GM12878 (cell line): ENCODE measurements around the gene SLC24A3. TPM values are rescaled to one million over a fixed set of nuclear protein-coding genes. Genes with fewer than 3 reads are reported as not detected.

Source experiments
- ATAC-seq: fragments of 200-7000 bp; cut with Tn5 transposase; 3 replicates; pipeline ENCODE4 v1.9.1; 2020; ENCODE audit warnings: mild to moderate bottlenecking, moderate library complexity
- BruUV-seq: library from RNA; stranded (reverse); fragments of 400-500 nt; replicated peaks from 2 replicates; lab custom pipeline; 2021; lab: Mats Ljungman, UMichigan
- CTCF ChIA-PET: fragments of 300-600 bp; sonication (Branson Sonifier 250); formaldehyde crosslinking; extraction: SDS; loops from one replicate; lab custom pipeline; 2021; ENCODE audit warnings: inconsistent platforms; lab: Yijun Ruan, JAX
- POLR2A ChIA-PET: fragments of 350-600 bp; formaldehyde crosslinking; extraction: SDS; loops from one replicate; lab custom pipeline; 2021; ENCODE audit warnings: inconsistent platforms; lab: Charles Lee
- RAD21 ChIA-PET: fragments of 300-600 bp; sonication (Branson Sonifier 250); formaldehyde crosslinking; loops from one replicate; lab custom pipeline; 2023; ENCODE audit warnings: antibody characterized with exemption; ENCODE audit not compliant: unreplicated experiment; lab: Charles Lee
- SMC1A ChIA-PET: fragments of 300-600 bp; sonication (Branson Sonifier 250); formaldehyde crosslinking; loops from one replicate; lab custom pipeline; 2023; ENCODE audit not compliant: unreplicated experiment, uncharacterized antibody; lab: Charles Lee
- DNase-seq: peaks from one replicate; pipeline ENCODE4 v3.0.0-alpha.2; 2011; ENCODE audit warnings: low read depth, low spot score
- FAIRE-seq: peaks from 3 replicates; lab custom pipeline; 2011; peaks lifted over from hg19 to GRCh38; lab: Jason Lieb, UNC
- H2AFZ ChIP-seq: 2 replicates; pipeline ENCODE4 v1.6.0; 2011; ENCODE audit warnings: low read depth, low read length, control low read depth; ENCODE audit not compliant: control insufficient read depth
- H3K27ac ChIP-seq: 2 replicates; pipeline ENCODE4 v1.5.1; 2011; ENCODE audit warnings: control low read depth; ENCODE audit not compliant: control insufficient read depth, insufficient read depth
- H3K27me3 ChIP-seq, 2 experiments: replicated peaks in 1 of 2; 2 replicates each; pipeline versions ENCODE4 v1.6.0 to v1.6.1; 2011; ENCODE audit warnings: low read length in 1 of 2; ENCODE audit not compliant: control insufficient read depth in 2 of 2, insufficient read depth in 2 of 2
- H3K36me3 ChIP-seq, 2 experiments: 2 replicates each; pipeline ENCODE4 v1.5.1; 2011; ENCODE audit warnings: low read length in 1 of 2; ENCODE audit not compliant: control insufficient read depth in 2 of 2, insufficient read depth in 2 of 2
- H3K4me1 ChIP-seq: 2 replicates; pipeline ENCODE4 v1.6.1; 2011; ENCODE audit warnings: mild to moderate bottlenecking, low read length, moderate library complexity, mixed read lengths; ENCODE audit not compliant: control insufficient read depth, insufficient read depth
- H3K4me2 ChIP-seq: 2 replicates; pipeline ENCODE4 v1.6.0; 2011; ENCODE audit warnings: control low read depth; ENCODE audit not compliant: control insufficient read depth, insufficient read depth
- H3K4me3 ChIP-seq: fragments of 200-600 bp; sonication (generic); 2 replicates; pipeline ENCODE4 v1.5.1; 2016
- H3K79me2 ChIP-seq: 2 replicates; pipeline ENCODE4 v1.6.0; 2011; ENCODE audit warnings: low read length; ENCODE audit not compliant: control insufficient read depth, insufficient read depth
- H3K9ac ChIP-seq: 2 replicates; pipeline ENCODE4 v1.8.0; 2011; ENCODE audit warnings: low read length, control low read depth, mixed read lengths; ENCODE audit not compliant: control insufficient read depth, insufficient read depth
- H3K9me3 ChIP-seq: replicated peaks from 3 replicates; pipeline ENCODE4 v1.5.1; 2011; ENCODE audit warnings: mild to moderate bottlenecking, low read length; ENCODE audit not compliant: control insufficient read depth, insufficient read depth
- H4K20me1 ChIP-seq: 2 replicates; pipeline ENCODE4 v1.6.0; 2011; ENCODE audit not compliant: control insufficient read depth, insufficient read depth
- CBX3 ChIP-seq: fragments of 200-600 bp; sonication (generic); IDR thresholded peaks from 2 replicates; pipeline ENCODE4 v1.6.1; 2016; ENCODE audit warnings: low read depth, borderline replicate concordance
- CREM ChIP-seq: IDR thresholded peaks from 2 replicates; pipeline ENCODE4 v1.6.1; 2014; ENCODE audit warnings: antibody characterized with exemption, low read depth
- EP300 ChIP-seq, 2 experiments: fragments of 150-350 bp in 1 of 2; IDR thresholded peaks; 2 replicates each; pipeline ENCODE4 v1.6.1; 2011 to 2012; ENCODE audit warnings: low read depth in 2 of 2, low read length in 2 of 2, borderline replicate concordance in 1 of 2, improper control_type of control experiment in 1 of 2, inconsistent platforms in 1 of 2; ENCODE audit not compliant: control insufficient read depth in 1 of 2
- FOXM1 ChIP-seq: IDR thresholded peaks from 2 replicates; pipeline ENCODE4 v1.6.1; 2012; ENCODE audit warnings: low read depth, mild to moderate bottlenecking, inconsistent platforms, low read length, moderate library complexity
- HCFC1 ChIP-seq: fragments of 150-350 bp; IDR thresholded peaks from 2 replicates; pipeline ENCODE4 v1.6.1; 2014; ENCODE audit warnings: low read length
- HDAC2 ChIP-seq: fragments of 200-600 bp; sonication (generic); IDR thresholded peaks from 2 replicates; pipeline ENCODE4 v1.6.1; 2017
- NBN ChIP-seq: fragments of 450-650 bp; IDR thresholded peaks from 2 replicates; pipeline ENCODE4 v1.6.1; 2016
- POU2F2 ChIP-seq: IDR thresholded peaks from 3 replicates; pipeline ENCODE4 v1.6.1; 2011; ENCODE audit warnings: low read depth, mild to moderate bottlenecking, low read length, borderline replicate concordance
- TCF12 ChIP-seq: IDR thresholded peaks from 2 replicates; pipeline ENCODE4 v1.6.1; 2011; ENCODE audit warnings: low read depth, mild to moderate bottlenecking, low read length
- ZNF217 ChIP-seq: fragments of 450-650 bp; IDR thresholded peaks from 2 replicates; pipeline ENCODE4 v1.6.1; 2017; ENCODE audit warnings: antibody characterized with exemption, mild to moderate bottlenecking
- ZNF24 ChIP-seq: fragments of 450-650 bp; IDR thresholded peaks from 2 replicates; pipeline ENCODE4 v1.6.1; 2017; ENCODE audit warnings: antibody characterized with exemption, mild to moderate bottlenecking
- ZNF274 ChIP-seq: IDR thresholded peaks from one replicate; pipeline ENCODE4 v1.8.0; 2011; ENCODE audit not compliant: insufficient read length, insufficient read depth
- ZZZ3 ChIP-seq: IDR thresholded peaks from 2 replicates; pipeline ENCODE4 v1.6.1; 2011; ENCODE audit warnings: low read depth; ENCODE audit not compliant: control insufficient read depth, insufficient read length
- WGBS: methylation state at CpG from one replicate; pipeline ENCODE4 v1.1.6; 2016; ENCODE audit warnings: low lambda C conversion rate; ENCODE audit not compliant: insufficient replicate concordance, insufficient coverage; ENCODE audit errors: missing lambda C conversion rate; 5-methylcytosine and 5-hydroxymethylcytosine counted together
- in situ Hi-C: fragments of 300-500 bp; cut with MboI; formaldehyde crosslinking; loops from 9 replicates; pipeline ENCODE4 v1.14.3; 2018; ENCODE audit warnings: mixed read lengths
- intact Hi-C: fragments of 100-400 bp; cut with micrococcal nuclease; formaldehyde crosslinking; loops from one replicate; pipeline ENCODE4 v1.14.2; 2022; ENCODE audit not compliant: unreplicated experiment
- polyA plus RNA-seq, 11 experiments: library from polyadenylated mRNA; depleted of rRNA in 4 of 11; unstranded in 6 of 11; stranded (reverse) in 5 of 11; fragments of >200 nt; fragmentation: Nextera tagmentation in 4 of 11; fragmentation: Illumina TruSeq in 1 of 11; extraction: Ambion mirVana in 4 of 11; extraction: Trizol in 1 of 11; gene quantifications; 1 replicate in 1 of 11; 2 replicates in 10 of 11; pipeline versions ENCODE4 v1.2.1 to v1.2.3, GENCODE V29; 2011 to 2016; ENCODE audit warnings: inconsistent platforms in 2 of 11, missing spikeins in 2 of 11, low read depth in 1 of 11
- total RNA-seq, 4 experiments: library from RNA; depleted of rRNA in 3 of 4; stranded (reverse); fragments of >200 nt in 3 of 4; fragmentation: Illumina TruSeq in 1 of 4; extraction: Trizol in 1 of 4; gene quantifications; 2 replicates each; pipeline versions ENCODE4 v1.2.1 to v1.2.3, GENCODE V29; 2013 to 2021
- TF ChIP-seq, protein P1 (sequence below): fragments of 150-350 bp; IDR thresholded peaks from 2 replicates; pipeline ENCODE4 v1.6.1; 2014; ENCODE audit warnings: mild to moderate bottlenecking, low read depth, low read length
- TF ChIP-seq, protein P2 (sequence below): IDR thresholded peaks from 2 replicates; pipeline ENCODE4 v1.6.1; 2011; ENCODE audit warnings: borderline replicate concordance, low read depth, mild to moderate bottlenecking, moderate library complexity, low read length; ENCODE audit not compliant: insufficient read depth, poor library complexity, severe bottlenecking
- TF ChIP-seq, protein P3 (sequence below): fragments of 150-350 bp; IDR thresholded peaks from 2 replicates; pipeline ENCODE4 v1.6.1; 2016; ENCODE audit warnings: low read depth, low read length

SLC24A3 gene
- total and polyA plus RNA-seq, 10 of the 15 experiments (the other 5 are each of a cell fraction or from before 2014, with no cell fraction given) = 0.04 TPM; not detected in 9

DNA sequence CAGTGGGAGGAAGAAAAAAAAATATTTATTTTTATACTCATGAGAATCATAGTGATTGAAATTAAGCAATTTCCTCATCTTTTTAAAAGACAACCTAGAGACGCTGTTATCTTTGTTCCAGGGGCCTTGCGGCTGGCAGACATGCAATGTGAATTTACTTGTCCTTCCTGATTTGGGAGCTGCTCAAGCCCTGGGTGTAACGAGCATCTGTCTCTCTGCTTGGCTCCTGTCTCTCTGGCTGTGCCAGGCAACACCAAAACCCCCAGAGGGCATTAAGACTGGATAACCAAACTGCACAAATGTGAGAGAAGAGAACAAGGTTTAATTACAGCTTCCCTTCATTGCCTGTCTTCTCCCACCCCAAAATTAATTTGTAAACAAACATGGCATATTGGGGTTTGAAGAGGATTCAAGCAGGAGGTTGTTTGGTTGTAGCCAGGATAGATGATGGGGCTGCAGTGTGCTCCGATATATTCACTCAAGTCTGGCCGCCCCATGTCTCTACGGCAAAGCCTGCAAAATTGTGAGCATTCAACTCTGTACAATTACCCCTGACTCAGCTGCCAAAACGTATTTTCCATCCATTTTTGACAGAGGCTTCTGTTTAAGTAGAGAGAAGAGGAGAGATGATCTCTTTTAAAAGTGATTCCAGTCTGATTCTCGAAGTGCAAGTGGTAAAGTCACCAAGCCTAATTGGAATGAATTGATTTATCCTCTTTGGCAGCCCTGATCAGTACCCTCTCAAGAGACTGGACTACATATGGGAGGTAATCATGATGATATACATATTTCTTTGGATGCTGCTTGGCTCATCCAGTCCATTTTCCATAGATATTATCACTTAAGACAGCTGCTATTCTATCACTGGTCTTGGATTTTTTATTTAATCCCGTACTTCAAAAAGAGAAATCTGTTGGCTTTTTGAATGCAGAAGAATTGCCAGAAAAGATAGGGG lies 170.2 kb downstream of the SLC24A3 start:
- SMC1A ChIA-PET = no interaction called here
- no peak for TF ChIP-seq NBN
- no peak for TF ChIP-seq CBX3
- TF ChIP-seq TCF12 = no peak
- TF ChIP-seq FOXM1 = no peak
- no peak for TF ChIP-seq CREM
- no peak for TF ChIP-seq POU2F2
- TF ChIP-seq EP300 (IDR thresholded peaks at IDR 0.05; ENCODE audit: borderline replicate concordance in 1 of 2, control insufficient read depth in 1 of 2, low read depth in 2 of 2, low read length in 2 of 2) = no peak
- no peak for TF ChIP-seq ZNF217
- TF ChIP-seq ZNF274 = no peak
- TF ChIP-seq ZNF24 = no peak
- TF ChIP-seq, protein P1, sequence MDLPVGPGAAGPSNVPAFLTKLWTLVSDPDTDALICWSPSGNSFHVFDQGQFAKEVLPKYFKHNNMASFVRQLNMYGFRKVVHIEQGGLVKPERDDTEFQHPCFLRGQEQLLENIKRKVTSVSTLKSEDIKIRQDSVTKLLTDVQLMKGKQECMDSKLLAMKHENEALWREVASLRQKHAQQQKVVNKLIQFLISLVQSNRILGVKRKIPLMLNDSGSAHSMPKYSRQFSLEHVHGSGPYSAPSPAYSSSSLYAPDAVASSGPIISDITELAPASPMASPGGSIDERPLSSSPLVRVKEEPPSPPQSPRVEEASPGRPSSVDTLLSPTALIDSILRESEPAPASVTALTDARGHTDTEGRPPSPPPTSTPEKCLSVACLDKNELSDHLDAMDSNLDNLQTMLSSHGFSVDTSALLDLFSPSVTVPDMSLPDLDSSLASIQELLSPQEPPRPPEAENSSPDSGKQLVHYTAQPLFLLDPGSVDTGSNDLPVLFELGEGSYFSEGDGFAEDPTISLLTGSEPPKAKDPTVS = no peak
- TF ChIP-seq HDAC2 = no peak
- TF ChIP-seq, protein P2, sequence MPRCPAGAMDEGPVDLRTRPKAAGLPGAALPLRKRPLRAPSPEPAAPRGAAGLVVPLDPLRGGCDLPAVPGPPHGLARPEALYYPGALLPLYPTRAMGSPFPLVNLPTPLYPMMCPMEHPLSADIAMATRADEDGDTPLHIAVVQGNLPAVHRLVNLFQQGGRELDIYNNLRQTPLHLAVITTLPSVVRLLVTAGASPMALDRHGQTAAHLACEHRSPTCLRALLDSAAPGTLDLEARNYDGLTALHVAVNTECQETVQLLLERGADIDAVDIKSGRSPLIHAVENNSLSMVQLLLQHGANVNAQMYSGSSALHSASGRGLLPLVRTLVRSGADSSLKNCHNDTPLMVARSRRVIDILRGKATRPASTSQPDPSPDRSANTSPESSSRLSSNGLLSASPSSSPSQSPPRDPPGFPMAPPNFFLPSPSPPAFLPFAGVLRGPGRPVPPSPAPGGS = no peak
- TF ChIP-seq, protein P3, sequence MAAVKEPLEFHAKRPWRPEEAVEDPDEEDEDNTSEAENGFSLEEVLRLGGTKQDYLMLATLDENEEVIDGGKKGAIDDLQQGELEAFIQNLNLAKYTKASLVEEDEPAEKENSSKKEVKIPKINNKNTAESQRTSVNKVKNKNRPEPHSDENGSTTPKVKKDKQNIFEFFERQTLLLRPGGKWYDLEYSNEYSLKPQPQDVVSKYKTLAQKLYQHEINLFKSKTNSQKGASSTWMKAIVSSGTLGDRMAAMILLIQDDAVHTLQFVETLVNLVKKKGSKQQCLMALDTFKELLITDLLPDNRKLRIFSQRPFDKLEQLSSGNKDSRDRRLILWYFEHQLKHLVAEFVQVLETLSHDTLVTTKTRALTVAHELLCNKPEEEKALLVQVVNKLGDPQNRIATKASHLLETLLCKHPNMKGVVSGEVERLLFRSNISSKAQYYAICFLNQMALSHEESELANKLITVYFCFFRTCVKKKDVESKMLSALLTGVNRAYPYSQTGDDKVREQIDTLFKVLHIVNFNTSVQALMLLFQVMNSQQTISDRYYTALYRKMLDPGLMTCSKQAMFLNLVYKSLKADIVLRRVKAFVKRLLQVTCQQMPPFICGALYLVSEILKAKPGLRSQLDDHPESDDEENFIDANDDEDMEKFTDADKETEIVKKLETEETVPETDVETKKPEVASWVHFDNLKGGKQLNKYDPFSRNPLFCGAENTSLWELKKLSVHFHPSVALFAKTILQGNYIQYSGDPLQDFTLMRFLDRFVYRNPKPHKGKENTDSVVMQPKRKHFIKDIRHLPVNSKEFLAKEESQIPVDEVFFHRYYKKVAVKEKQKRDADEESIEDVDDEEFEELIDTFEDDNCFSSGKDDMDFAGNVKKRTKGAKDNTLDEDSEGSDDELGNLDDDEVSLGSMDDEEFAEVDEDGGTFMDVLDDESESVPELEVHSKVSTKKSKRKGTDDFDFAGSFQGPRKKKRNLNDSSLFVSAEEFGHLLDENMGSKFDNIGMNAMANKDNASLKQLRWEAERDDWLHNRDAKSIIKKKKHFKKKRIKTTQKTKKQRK = no peak
- no peak for TF ChIP-seq HCFC1
- no peak for TF ChIP-seq ZZZ3

More for the DNA sequence above, 170.2 kb downstream of the SLC24A3 start:
- no TSS peak for BruUV-seq
- no peak for DNase-seq
- Histone ChIP-seq H3K79me2 (no peaks in the 10 kb centered on the region), H4K20me1 (no peaks in the 10 kb centered on the region), H3K4me2 (no peak overlapping the region), H3K27me3 (no peaks in the 10 kb centered on the region; a peak in 1 of 4 replicates), H3K4me3 (no peak overlapping the region), H3K27ac (no peak overlapping the region), H3K36me3 (no peaks in the 10 kb centered on the region), H3K4me1 (no peaks in the 10 kb centered on the region), H3K9ac (no peak overlapping the region), H3K9me3 (no peaks in the 10 kb centered on the region), H2AFZ (no peak overlapping the region)
- no peak for FAIRE-seq
- in situ Hi-C loops (no loop called here), intact Hi-C loops (no loop called here)
- ChIA-PET RAD21 (no interaction called here), CTCF (no interaction called here), POLR2A (no interaction called here)
- whole genome bisulfite sequencing = 52% methylated on average over 9 of the region's 9 CpGs
- ATAC-seq = no peak
